GM18858 (cell line): ENCODE measurements around the gene TGFB3.
"Not testable (repeated sequence)": the region's sequence is repeated elsewhere in the genome, so short reads cannot be mapped to it uniquely, and the experiment has no call there.

Experiments
- ATAC-seq: cut with Tn5 transposase; IDR thresholded peaks from one replicate; pipeline ENCODE4 v1.9.1; 2021; ENCODE audit not compliant: unreplicated experiment

TGFB3 gene

DNA sequence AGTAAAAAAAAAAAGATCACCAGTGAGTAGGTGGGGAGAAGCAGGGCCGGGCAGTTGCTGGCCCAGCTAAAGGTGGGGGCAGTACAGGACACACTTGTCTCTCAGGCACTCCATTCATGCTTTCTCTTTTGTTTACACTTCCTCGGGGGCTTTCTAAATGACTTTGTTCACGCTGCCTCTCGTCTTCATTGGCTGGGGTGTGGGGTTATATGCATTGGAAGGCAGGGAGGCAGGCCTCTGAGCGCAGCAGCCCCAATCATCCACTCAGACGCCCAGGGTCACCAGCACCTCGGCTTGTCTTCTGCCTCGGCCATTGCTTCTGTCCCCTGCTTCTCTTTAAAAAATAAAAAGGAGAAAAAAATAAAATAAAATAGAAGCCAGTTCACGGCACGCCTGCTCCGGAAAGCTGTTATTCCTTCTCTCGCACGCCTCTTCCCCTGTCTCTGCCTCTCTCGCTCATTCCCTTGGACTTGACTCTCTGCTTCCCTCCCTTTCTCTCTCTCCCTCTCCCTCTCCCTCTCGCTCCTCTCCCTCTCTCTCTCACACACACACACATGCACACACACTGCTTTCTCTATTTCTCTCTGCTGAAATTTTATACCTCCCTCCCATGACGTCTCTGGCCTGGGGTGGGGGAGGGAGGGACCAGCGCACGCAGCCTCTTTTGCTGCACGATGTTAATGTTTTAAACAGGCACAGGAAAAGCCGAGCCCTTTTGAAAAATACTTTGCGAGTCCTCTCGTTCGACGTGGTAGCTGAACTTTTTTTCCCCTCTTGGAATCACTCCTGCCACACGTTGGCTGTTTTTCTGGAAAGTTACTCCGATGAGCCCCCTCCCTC, at the start of gene TGFB3:
Gene TGFB3 (minus strand): TSS at position 570 of the 840 bp plus-strand sequence. CDS start 1,102 bp downstream, outside the sequence.
- peak; percentile 54 for ATAC-seq

DNA sequence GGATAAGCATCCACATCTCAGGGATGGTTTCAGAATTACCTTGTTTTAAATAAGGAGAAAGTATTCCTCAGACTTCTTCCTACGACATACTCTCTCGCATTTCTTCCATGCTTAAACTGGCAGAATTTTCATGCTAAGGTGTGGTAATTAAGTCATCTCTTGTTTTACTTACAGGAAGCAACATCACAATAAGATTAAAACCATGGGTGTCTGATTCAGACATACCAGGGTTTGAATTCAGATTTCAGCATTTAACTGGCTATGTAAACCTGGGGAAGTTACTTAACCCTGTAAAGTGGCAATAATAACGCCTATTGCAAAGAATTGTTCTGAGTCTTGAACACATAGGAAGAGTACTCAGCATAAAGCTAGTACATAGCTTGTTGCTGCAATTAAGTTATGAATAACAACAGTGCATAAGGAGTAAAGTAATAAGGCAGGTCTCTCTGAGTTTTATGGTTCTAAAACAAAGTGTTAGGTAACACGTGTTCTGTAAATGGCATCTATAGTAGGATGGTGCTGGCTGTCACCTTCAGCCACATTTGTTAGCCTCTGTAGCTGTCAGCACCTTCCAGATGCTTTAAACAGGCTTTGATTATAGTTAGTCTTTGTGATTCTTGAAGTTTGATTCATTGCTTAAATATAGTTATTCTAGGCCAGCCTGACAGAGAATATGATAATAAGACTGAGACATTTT, 42.6 kb upstream of the TGFB3 start:
- ATAC-seq, result no peak

DNA sequence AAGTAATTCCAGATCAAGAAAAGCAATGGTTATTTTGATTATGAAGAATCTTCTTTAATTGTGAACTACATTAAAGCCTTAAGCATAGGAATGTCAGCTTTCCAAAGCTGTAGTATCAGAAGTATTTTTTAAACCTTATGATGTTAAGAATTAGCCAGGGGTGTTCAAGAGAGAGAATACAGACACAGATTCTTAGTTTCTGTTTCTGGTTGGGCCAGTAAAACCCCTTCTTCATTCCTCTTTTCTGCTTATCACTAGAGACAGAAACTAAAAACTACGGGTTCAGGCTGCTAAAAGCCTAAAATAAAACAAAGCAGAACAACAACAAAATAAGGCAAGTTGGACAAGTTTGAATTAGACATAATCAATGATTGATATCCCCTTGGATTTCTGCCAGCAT, 42.0 kb upstream of the TGFB3 start:
- ATAC-seq, result no peak

DNA sequence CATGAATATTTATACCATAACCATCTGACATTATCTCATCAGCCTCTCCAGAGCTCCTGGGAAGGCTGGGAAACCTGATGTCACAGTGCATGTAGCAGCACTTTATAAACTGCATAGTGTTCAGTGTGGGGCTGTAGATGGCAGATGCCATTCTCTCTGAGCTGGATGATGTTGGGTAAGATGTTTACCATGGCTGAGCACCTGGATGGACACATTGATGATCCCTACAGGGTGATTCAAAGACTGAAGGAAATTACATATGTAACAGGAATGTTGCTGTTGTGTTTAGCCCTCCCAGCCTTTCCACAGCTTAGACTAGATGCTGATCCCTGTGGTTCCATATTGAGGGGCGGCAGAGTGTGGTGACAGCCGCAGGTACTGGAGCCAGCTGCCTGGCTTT, 41.2 kb upstream of the TGFB3 start:
- ATAC-seq, result no peak

DNA sequence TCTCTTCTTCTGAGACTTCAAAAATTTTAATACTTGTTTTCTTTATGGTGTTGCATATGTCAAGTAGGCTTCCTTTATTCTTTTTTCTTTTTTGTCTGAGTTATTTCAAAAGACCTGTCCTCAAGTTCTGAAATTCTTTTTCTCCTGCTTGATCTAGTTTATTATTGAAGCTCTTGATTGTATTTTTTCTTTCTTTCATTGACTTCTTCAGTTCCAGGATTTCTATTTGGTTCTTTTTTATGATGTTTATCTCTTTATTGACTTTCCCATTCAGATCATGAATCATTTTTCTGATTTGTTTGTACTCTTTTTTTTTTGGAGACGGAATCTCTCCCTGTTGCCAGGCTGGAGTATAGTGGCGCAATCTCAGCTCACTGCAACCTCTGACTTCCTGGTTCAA, 37.9 kb upstream of the TGFB3 start:
- no peak for ATAC-seq

DNA sequence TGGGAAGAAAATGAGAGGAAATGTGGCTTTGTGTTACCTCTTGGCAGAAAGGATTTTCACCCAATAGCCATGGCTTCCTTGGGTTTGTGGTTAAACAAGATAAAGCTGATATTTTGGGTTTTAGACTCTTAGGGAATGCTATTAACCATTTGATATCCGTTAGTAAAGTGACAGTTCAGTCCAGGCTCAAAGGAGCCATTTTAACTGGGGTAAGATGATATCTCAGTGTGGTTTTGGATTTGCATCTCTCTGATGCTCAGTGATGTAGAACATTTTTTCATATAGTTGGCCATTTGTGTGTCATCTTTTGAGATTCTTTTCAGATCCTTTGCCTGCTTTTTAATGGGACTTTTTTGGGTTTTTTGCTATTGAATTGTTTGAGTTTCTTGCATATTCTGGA, 33.9 kb upstream of the TGFB3 start:
- no peak for ATAC-seq

DNA sequence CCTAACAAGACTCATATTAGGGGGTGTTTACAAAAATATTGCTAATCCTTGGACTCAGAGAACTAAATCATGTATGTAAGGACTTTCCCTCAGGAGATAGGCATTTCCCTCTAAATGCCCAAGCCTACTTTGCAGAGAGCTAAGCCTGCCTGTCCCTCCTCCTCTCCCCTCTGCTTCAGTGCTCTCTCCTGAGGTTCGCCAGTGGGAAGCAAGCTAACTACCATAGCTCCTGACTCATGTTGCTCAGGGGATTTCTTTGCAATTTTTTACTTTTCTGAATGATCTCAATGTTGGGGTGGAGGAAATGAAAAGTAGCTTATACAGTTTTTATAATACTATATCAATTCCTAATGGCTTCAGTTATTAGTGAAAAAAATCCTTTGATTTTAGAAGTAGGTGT, 33.4 kb upstream of the TGFB3 start:
- no peak for ATAC-seq

DNA sequence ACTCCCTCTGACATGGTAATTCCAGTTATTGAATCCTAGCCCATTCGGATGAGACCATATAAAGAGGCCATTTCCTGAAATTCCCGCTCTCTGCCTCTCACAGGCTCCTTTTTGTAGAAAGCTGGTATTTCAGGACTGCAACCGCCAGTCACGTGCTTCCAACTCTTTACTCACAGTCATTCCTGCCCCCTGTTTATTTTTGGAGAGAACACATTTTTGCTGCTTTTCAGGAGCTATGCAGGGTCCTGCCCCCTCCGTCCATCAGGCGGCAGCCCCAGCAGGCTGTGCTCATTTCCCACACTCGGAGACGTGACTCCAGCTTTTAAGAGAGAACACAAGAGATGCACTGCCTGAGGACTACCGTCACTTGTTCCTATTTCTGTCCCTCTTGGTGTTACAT, 30.6 kb upstream of the TGFB3 start:
- ATAC-seq, result no peak

DNA sequence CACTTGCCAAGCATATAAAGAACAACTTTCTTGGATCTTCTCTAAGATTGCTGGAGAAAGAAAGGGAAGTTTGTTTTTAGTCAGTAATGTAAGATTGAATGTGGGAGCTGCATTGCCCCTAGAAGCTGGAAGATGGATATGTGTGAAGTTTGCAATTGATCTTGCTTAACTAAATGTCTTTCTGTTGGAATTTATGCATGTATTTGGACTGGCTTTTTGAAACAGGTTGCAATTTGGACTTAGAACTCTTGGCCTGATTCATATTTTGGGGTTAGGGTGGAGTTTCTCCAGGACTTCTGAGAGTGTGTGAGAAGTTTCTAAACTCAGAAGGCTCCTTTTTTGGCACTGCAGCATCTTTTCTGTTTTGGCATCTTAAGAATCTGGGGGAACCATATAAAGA, 30.1 kb upstream of the TGFB3 start:
- ATAC-seq, result no peak

DNA sequence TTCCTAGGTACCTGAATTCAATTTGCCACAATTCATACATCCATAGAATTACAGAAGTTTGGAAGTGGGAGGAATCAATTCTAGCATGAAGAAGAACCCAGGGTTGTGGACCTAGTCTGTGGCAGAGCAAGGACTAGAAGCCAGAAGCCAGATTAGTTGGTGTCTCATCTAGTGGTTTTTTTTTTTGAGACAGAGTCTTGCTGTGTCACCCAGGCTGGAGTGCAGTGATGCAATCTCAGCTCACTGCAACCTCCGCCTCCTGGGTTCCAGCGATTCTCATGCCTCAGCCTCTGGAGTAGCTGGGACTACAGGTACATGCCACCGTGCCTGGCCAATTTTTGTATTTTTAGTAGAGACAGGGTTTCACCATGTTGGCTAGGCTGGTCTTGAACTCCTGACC, 27.8 kb upstream of the TGFB3 start:
- not testable (repeated sequence) for ATAC-seq

DNA sequence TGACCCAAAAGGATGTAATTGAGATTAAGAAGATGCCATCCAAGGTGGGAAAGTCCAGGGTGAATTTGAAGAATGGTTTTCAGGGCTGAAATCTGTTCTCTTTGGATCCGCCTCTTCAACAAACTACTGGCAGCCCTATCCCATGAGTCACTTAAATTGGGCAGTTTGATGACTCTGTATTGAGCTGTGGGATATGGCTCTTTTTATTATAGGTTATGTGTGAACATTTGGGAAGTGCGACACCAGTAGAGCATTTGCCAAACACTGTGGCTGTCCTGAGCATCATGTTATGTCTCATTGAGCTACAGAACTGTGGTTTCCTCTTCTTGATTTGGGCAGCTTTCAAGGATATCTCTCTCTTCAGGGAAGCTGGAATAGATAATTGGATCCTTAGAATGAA, 26.1 kb upstream of the TGFB3 start:
- ATAC-seq, result no peak

DNA sequence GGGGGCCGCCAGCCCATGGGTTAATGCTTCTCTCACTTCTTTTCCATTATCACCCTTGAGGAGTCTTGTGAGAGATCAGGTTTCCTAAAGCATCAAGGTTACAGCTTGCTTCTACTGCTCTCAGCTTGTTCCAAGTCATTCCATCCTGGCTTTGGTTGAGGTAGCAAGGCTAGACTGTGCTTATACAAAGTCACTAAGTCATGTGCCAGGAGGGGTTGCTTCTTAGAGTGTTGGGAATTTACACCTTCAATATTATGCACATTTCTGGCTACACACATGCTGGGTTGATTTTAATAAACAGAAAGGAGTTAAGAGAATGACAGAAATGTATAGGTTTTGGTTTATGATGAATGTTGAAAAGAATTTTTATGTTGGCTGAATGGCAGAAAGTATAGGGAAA, 25.6 kb upstream of the TGFB3 start:
- ATAC-seq, result no peak

DNA sequence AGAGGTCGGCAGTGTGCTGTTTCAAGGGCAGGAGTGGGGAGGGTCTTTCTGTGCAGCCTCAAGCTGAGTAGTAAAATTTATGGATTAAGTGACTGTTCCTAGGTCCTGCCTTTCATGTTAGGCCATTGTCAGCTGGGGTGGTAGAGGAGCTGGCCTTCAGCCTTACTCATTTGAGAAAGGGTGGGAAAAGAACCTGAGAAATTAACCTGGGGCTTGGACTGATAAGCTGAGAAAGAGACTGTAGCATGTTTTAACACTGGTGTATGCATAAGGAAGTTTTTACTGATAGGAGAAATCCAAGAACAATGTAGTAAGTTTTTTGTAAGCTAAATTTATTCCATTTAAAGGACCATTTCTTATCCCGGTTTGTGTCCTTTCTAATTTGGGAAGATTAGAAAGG, 24.5 kb upstream of the TGFB3 start:
- ATAC-seq, result no peak

DNA sequence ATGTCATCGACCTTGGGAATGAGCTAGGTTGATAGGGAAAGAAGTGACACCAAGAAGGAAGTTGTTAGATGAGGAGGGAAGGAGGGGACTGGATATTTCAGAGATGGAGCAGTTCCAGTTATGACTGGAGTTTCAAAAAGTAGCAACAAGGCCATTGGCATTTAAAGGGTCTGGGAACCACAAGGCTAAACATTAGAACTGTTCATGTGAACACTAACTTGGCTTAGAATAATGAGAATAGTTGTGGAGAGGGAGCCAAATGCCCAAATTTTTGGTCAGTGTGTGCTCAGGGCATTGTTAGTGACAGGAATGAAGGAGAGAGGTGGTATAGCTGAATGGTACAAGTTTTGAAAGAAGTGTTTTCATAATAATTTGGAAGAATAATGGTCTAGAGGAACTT, 20.6 kb upstream of the TGFB3 start:
- ATAC-seq, result no peak

DNA sequence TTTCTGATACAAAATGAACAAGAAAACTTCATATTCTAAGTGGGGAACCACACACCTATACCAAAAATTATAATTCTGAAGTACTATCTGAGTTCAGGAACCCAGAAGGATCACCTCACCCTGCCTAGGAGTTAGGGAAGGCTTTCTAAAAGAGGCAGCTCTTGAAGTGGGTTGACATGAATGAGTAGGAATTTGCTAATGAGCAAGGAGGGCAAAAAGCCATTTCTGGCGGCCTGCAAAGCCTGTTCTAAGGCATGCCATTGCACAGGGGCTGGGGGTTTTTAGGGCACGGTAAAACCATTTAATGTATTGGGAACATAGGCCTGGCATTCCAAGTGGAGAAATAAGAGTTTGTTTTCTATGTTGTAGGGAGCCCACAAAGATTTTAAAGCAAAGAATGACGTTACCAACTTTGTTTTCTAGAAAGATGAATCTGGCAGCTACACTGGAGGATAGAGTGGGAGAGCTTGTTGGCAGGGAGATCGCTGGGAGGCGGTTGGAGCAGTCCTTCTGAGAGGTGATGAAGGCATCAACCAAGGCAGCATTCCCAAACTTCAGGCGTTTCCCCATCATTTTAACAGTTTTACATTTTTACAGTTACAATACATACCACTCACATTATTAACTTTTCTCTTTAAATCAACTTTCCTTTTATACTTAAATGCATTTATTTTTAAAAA, 17.9 kb upstream of the TGFB3 start:
- no peak for ATAC-seq

DNA sequence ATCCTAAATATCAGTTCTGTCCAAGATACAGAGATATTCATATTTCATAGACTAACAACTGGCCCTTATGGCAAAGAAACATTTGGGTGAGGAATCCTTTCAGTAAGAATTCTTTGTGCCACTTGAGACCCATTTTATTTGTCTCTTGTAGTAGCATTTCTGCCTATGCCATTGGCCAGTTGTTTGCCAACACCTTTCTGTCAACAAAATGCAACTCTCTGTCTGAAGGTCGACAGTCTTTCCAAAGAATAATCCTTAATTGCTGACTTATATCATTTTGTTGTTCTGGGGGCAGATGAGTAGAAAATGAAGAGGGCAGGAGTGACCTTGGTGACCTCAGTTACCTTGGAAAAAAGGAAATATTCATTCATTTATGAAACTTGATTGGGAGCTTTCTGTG, 14.7 kb upstream of the TGFB3 start:
- no peak for ATAC-seq

DNA sequence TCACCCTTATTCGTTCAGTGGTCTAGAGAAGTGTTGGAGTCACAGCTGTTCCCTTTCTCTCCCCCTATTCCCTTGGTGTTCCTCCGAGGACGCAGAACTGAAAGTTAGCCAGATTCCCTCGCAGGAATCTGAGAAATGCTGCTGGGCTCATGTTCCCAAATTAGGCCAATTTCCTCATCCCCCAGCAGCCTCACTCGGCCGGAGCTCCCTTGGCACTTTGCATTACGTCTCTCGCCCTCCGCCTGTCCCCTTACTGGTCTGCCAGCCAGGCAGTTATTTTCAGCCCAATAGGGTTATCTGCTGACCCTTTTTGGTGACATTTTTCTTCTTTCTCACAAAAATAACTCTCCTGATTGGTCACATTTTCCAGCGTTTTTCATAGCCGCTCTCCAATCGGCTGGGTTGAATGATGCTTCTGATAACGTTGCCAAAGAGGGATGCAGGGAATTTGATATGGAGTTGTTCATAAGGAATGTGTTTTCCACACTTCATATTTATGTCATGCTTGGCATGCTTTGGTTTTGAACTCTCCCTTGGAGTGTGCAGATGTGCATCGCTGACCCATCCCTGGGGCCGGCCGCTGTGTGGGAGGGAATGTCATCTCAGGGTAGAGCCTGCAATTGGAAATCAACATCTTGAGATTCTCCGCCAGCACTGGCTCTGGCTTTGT, 13.7 kb upstream of the TGFB3 start:
- no peak for ATAC-seq

DNA sequence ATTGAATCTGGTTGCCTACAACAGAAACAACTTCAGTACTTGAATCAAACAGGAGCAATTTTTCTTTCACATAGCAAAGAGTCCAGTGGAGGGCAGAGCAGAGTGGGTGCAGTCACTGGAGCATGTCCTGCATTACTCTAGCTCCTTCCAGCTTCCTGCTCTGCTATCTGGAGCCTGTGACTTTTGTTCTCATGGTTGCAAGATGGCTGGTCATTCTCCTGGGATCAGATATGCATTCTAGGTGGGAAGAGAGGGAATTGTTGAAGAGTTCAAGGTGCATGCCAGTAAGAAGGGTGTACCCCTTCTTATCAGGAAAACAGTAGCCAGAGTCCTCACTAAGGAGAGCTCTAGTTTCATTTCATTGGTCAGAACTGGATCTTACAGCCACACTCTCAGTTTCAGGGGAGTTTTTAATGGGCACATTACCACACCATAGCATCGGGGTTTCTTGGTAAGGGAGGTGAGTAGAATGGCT, 11.8 kb upstream of the TGFB3 start:
- no peak for ATAC-seq

DNA sequence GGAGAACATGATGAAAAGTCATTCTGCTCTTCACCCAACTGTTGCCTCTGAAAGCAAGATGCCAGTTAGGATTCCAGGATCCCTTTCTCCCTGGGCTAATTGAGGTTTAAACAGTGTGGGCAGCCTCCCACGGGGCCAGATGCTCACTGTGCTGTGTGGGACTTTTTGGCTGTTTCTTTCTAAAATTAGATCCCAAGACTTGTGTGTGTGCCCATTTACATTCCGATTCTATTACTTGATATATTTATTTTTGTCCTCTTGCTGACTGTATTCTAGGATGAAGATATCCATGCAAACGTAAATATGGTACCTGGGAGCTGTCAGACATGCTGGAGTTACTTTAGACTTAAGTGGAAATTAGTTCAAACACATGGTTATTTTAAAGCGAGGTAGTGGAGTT, 10.0 kb upstream of the TGFB3 start:
- no peak for ATAC-seq

DNA sequence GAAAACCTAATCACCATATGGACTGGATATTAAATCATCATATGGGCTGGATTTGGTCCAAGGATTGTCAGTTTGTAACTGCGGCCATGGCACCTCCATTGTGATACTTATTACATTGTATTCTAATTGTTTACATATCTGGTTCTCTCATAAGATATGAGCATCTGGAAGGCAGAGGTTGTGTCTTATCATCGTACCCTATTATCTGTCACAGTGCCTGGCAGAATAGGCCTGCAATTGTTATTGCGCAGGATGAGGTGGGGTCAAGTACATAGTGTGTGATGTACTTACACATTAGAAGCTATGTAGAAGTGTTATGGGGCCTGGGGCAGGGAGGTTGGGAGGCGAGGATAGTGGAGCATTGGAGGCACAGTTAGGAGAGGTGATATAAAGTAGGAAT, 8.5 kb upstream of the TGFB3 start:
- no peak for ATAC-seq

DNA sequence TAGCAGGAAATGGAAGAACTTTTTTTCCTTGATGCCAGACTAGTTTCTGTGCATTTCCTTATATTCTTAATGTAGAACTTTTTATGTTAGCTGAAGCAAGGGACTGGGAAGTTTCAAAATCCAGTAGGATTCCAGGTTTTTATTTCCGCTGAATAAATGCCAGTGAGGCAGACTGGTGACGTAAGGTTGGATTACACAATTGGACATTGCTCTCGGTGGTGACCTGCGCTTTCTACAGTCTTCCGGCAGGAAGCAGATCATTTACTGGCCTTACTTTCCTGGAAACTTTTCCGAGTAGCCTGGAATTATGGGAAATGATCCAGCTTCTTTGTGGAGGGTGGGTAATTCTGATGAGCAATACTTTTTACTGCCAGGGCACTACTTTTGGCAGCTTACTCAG, 7.3 kb upstream of the TGFB3 start:
- no peak for ATAC-seq
